ENCODE results near the gene NSD2. TPM values are rescaled to one million over a fixed set of nuclear protein-coding genes. Genes with fewer than 3 reads are reported as not detected.

Gene NSD2
- polyA plus RNA-seq, 1 donor from 2014 or later, result 51.6 TPM

DNA sequence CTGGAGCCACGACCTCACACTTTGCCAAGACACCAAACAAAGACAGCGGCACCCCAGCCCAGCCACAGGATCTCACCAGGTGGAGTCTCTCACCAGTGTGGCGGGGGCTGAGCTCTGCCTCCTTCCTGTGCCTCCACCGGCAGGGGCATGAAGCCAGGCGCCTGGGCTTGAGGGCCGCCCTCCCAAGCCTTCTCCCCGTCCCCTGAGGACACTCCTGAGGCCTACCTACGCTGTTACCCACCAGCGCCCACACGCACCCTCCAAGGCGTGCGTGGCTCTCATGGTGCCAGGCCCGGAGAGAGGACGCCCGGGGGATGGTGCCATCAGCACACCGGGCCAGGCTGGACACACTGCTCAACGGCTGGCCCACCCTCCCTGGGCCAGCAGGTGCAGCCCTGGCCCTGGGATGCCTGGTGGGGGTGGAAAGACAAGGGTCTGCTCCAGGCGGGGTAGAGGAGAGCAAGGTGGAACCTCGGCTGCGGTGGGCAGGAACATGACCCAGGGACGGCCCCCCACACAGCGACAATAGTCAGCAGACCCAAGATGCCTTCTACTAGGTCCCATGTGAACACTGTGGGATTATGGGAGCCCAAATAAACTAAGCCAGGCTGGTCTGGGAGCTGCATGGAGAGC is 115.5 kb downstream of the NSD2 start:
- Histone ChIP-seq H3K4me2 (ENCODE audit: low read length) (no peak overlapping the region), H3K36me3 (ENCODE audit: insufficient read depth, low read length) (peaks cover 14% of the 10 kb centered on the region), H3K27ac (ENCODE audit: low read length) (no peak overlapping the region)

DNA sequence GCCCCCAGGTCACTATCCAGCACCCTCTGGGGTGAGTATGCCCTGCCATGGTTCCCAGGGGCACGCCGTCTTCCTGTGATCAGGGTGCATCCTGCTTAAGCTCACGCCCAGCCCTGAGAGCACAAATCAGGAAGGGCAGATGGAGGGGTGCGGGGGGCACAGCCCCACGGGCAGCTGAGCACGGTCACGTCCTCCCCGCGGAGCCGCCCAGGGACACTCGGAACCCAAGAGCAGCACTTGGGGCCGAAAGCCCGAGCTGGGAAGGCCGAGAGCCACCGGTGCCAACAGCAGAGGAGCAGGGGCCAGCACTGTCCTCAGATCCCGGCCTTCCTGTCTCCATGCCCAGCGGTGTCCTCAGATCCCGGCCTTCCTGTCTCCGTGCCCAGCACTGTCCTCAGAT is 116.1 kb downstream of the NSD2 start:
- TF ChIP-seq POLR2AphosphoS5 (IDR thresholded peaks at IDR 0.05), result no peak
- no peak for TF ChIP-seq RAD21 (conservative IDR thresholded peaks at IDR 0.05)
- TF ChIP-seq EP300 (conservative IDR thresholded peaks at IDR 0.05; ENCODE audit: poor library complexity, severe bottlenecking), result no peak
- TF ChIP-seq, protein P1, sequence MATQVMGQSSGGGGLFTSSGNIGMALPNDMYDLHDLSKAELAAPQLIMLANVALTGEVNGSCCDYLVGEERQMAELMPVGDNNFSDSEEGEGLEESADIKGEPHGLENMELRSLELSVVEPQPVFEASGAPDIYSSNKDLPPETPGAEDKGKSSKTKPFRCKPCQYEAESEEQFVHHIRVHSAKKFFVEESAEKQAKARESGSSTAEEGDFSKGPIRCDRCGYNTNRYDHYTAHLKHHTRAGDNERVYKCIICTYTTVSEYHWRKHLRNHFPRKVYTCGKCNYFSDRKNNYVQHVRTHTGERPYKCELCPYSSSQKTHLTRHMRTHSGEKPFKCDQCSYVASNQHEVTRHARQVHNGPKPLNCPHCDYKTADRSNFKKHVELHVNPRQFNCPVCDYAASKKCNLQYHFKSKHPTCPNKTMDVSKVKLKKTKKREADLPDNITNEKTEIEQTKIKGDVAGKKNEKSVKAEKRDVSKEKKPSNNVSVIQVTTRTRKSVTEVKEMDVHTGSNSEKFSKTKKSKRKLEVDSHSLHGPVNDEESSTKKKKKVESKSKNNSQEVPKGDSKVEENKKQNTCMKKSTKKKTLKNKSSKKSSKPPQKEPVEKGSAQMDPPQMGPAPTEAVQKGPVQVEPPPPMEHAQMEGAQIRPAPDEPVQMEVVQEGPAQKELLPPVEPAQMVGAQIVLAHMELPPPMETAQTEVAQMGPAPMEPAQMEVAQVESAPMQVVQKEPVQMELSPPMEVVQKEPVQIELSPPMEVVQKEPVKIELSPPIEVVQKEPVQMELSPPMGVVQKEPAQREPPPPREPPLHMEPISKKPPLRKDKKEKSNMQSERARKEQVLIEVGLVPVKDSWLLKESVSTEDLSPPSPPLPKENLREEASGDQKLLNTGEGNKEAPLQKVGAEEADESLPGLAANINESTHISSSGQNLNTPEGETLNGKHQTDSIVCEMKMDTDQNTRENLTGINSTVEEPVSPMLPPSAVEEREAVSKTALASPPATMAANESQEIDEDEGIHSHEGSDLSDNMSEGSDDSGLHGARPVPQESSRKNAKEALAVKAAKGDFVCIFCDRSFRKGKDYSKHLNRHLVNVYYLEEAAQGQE (IDR thresholded peaks at IDR 0.05; ENCODE audit: borderline replicate concordance), result no peak
- TF ChIP-seq, protein P2, sequence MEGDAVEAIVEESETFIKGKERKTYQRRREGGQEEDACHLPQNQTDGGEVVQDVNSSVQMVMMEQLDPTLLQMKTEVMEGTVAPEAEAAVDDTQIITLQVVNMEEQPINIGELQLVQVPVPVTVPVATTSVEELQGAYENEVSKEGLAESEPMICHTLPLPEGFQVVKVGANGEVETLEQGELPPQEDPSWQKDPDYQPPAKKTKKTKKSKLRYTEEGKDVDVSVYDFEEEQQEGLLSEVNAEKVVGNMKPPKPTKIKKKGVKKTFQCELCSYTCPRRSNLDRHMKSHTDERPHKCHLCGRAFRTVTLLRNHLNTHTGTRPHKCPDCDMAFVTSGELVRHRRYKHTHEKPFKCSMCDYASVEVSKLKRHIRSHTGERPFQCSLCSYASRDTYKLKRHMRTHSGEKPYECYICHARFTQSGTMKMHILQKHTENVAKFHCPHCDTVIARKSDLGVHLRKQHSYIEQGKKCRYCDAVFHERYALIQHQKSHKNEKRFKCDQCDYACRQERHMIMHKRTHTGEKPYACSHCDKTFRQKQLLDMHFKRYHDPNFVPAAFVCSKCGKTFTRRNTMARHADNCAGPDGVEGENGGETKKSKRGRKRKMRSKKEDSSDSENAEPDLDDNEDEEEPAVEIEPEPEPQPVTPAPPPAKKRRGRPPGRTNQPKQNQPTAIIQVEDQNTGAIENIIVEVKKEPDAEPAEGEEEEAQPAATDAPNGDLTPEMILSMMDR (IDR thresholded peaks at IDR 0.05; ENCODE audit: poor library complexity, severe bottlenecking), result no peak
- no peak for TF ChIP-seq MXI1 (conservative IDR thresholded peaks at IDR 0.05; ENCODE audit: poor library complexity, severe bottlenecking)
- TF ChIP-seq TAF1 (IDR thresholded peaks at IDR 0.05; ENCODE audit: low read depth), result no peak
- TF ChIP-seq SMC3 (conservative IDR thresholded peaks at IDR 0.05; ENCODE audit: poor library complexity), result no peak
- TF ChIP-seq EZH2 (IDR thresholded peaks at IDR 0.05; ENCODE audit: borderline replicate concordance, insufficient read depth, low read length, poor library complexity, severe bottlenecking), result no peak
- Histone ChIP-seq H3K9me2 (ENCODE audit: insufficient read depth, low read length) (no peaks in the 10 kb centered on the region), H2AFZ (ENCODE audit: low read depth, low read length) (no peak overlapping the region), H3K27ac (ENCODE audit: low read length) (no peak overlapping the region), H3K4me2 (ENCODE audit: low read length) (no peak overlapping the region), H3K79me2 (replicated peaks; ENCODE audit: insufficient read depth, low read length) (no peaks in the 10 kb centered on the region), H3K9ac (ENCODE audit: low read length) (no peak overlapping the region), H3K9me3 (ENCODE audit: low read length) (no peaks in the 10 kb centered on the region), H3K27me3 (ENCODE audit: insufficient read depth, low read depth, low read length) (no peaks in the 10 kb centered on the region), H3K36me3 (ENCODE audit: insufficient read depth, low read length) (peaks cover 14% of the 10 kb centered on the region), H4K20me1 (ENCODE audit: insufficient read depth) (no peaks in the 10 kb centered on the region), H3K4me3 (ENCODE audit: low read length) (no peak overlapping the region), H3F3A (ENCODE audit: insufficient read depth, low read length, poor library complexity, severe bottlenecking) (no peaks in the 10 kb centered on the region)

More for the DNA sequence above, 115.5 kb downstream of the NSD2 start:
- no peak overlapping the region for H3K4me3 ChIP-seq (ENCODE audit: low read length)
- no peaks in the 10 kb centered on the region for H3K79me2 ChIP-seq (replicated peaks; ENCODE audit: insufficient read depth, low read length)
- H3K9ac ChIP-seq (ENCODE audit: low read length), result no peak overlapping the region
- H4K20me1 ChIP-seq (ENCODE audit: insufficient read depth), result no peaks in the 10 kb centered on the region
- no peak overlapping the region for H2AFZ ChIP-seq (ENCODE audit: low read depth, low read length)
- no peaks in the 10 kb centered on the region for H3F3A ChIP-seq (ENCODE audit: insufficient read depth, low read length, poor library complexity, severe bottlenecking)
- TF ChIP-seq EP300 (conservative IDR thresholded peaks at IDR 0.05; ENCODE audit: poor library complexity, severe bottlenecking), result no peak
- no peak for TF ChIP-seq TAF1 (IDR thresholded peaks at IDR 0.05; ENCODE audit: low read depth)
- H3K9me3 ChIP-seq (ENCODE audit: low read length), result no peaks in the 10 kb centered on the region
- H3K9me2 ChIP-seq (ENCODE audit: insufficient read depth, low read length), result no peaks in the 10 kb centered on the region
- H3K27me3 ChIP-seq (ENCODE audit: insufficient read depth, low read depth, low read length), result no peaks in the 10 kb centered on the region
